ENCODE measurements around the gene SLC35B2.

SLC35B2 gene

DNA sequence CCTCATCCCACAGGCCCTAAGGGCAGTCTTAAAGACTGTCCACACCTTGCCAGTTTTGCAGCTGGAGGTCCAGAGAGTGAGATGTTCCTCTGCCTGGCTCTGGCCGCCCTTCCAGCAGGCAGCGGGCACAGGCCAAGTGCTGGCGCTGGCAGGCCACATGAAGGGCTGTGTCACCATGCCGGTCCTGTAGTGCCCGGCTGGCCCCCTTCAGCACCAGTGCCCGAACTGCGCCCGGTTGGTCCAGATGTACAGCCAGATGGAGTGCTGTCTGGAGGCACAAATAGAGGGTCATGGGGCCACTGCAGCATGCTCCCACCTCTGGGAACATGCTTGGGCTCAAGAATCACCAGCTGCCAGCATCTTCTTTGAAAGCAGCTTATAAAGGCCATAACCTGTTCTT, 4.3 kb upstream of the SLC35B2 start:
- no peak overlapping the region for H3K27ac ChIP-seq (ENCODE audit: low read depth, low read length)
- no peaks in the 10 kb centered on the region for H3K27me3 ChIP-seq (ENCODE audit: control insufficient read depth, insufficient read depth, low read length)
- H3K9ac ChIP-seq (ENCODE audit: low read length), result no peak overlapping the region
- peaks cover 17% of the 10 kb centered on the region for H3K4me1 ChIP-seq (ENCODE audit: control insufficient read depth, insufficient read depth, low read length)
- H3K4me3 ChIP-seq (ENCODE audit: low read length), result no peak overlapping the region
- H3K36me3 ChIP-seq (ENCODE audit: control insufficient read depth, insufficient read depth, low read length), result peaks cover 5% of the 10 kb centered on the region

DNA sequence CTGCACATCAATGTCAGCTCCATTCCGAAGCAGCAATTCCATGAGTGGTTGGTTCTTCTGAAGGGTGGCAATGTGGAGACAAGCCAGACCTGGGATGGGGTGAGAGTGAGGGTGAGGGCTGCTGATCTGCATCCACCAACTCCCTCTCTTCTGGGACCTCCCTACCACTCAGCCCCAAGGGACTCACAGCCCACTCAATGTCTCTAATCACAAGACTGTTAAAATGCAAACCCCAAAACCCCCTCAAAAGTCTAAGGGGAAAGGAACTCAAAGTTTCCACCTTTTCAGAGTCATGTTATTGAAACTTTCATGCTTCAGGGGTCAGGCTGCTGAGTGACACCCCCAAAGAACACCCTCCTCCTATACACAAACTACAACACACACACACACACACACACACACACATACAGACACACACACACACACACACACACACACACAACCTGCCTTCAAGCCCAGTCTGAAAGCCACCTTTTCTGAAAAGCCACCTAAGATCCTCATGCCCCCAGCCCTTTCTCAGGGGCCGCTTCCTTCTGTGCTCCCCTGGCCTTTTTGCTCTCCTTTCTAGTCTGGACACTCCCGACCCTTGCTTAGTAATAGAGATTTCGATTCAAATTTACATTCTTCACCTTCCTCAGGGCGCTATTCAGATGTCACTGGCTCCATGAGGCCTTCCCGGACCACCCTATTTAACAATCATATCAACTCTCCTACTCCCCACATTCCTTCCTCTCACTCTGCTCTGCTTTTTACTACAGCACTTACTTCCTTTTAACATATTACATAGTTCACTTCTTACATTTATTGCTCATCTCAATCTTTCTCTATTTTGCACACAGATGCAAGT, 3.3 kb upstream of the SLC35B2 start:
- Histone ChIP-seq H3K4me1 (ENCODE audit: control insufficient read depth, insufficient read depth, low read length) (peaks cover 21% of the 10 kb centered on the region), H3K9ac (ENCODE audit: low read length) (no peak overlapping the region), H3K36me3 (ENCODE audit: control insufficient read depth, insufficient read depth, low read length) (peaks cover 5% of the 10 kb centered on the region), H3K27ac (ENCODE audit: low read depth, low read length) (no peak overlapping the region), H3K27me3 (ENCODE audit: control insufficient read depth, insufficient read depth, low read length) (no peaks in the 10 kb centered on the region), H3K4me3 (ENCODE audit: low read length) (no peak overlapping the region)

DNA sequence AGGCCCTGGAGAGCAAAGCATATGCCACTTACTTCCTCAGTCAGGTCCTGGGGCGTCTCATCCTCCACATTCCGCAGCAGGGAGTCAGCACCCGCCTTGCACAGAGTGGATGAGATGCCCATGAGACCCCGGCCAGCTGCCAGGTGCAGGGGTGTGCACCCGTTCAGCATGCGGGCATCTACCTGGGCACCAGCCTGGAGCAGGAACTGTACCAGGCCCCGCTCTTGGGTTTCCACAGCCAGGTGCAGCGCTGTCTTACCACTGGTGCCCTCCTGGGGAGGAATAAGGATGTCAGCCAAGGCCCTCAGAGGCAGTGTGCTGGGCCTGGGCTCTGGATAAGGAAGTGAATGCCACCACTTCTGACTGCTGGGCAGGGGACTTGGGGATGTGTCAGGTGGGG, 2.7 kb upstream of the SLC35B2 start:
- H3K27me3 ChIP-seq (ENCODE audit: control insufficient read depth, insufficient read depth, low read length), result no peaks in the 10 kb centered on the region
- H3K36me3 ChIP-seq (ENCODE audit: control insufficient read depth, insufficient read depth, low read length), result peaks cover 9% of the 10 kb centered on the region
- H3K4me3 ChIP-seq (ENCODE audit: low read length), result no peak overlapping the region
- peaks cover 21% of the 10 kb centered on the region for H3K4me1 ChIP-seq (ENCODE audit: control insufficient read depth, insufficient read depth, low read length)
- no peak overlapping the region for H3K27ac ChIP-seq (ENCODE audit: low read depth, low read length)
- no peak overlapping the region for H3K9ac ChIP-seq (ENCODE audit: low read length)

DNA sequence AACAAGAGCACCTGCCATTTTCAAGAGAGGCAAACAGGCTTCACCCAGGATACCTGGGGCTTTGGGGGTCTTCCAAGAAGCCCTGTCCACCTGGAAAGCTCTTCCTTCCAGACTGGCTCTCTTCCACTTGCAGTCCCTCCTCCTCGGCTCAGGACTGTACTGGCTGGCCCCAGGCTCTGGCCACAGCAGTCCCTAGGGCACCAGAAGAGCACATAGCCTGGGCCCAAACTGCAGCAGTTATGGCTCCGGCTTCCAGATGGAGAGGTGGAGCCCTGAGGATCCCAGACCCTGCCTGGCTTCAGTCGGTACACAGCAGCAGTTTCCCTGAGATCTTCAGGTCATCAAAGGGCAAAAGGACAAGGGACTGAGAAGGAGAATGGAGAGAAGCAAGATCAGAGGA, 1.6 kb upstream of the SLC35B2 start:
- H3K9ac ChIP-seq (ENCODE audit: low read length), result no peak overlapping the region
- no peak overlapping the region for H3K4me3 ChIP-seq (ENCODE audit: low read length)
- peaks cover 20% of the 10 kb centered on the region for H3K36me3 ChIP-seq (ENCODE audit: control insufficient read depth, insufficient read depth, low read length)
- H3K4me1 ChIP-seq (ENCODE audit: control insufficient read depth, insufficient read depth, low read length), result peaks cover 12% of the 10 kb centered on the region
- no peaks in the 10 kb centered on the region for H3K27me3 ChIP-seq (ENCODE audit: control insufficient read depth, insufficient read depth, low read length)
- H3K27ac ChIP-seq (ENCODE audit: low read depth, low read length), result no peak overlapping the region

DNA sequence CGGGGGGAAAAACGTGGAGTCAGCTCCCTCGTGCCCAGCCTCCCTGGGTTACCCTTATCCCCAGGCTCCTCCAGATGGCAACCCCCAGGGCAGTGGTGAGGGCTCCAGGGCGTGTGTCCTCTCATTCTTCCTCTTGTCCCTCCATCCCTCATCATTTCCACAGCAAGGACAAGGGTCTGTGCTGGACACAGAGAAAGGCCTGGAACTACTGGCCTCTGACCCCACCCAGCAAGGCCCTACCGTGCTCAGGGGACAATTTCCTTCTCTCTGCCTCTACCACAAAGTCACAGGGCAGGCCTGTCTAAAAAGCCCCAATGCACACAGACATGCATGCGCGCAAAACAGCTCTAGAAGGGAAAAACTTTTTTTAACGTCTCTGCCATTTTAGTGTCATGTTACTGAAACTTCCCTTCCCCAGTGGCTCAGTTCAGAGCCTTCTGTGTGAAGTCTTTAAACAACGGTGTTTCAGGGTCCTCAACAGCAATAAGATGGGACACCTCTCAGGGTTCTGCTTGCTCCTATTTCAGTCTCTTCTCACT, 1.1 kb upstream of the SLC35B2 start:
- Histone ChIP-seq H3K27me3 (ENCODE audit: control insufficient read depth, insufficient read depth, low read length) (no peaks in the 10 kb centered on the region), H3K36me3 (ENCODE audit: control insufficient read depth, insufficient read depth, low read length) (peaks cover 25% of the 10 kb centered on the region), H3K4me1 (ENCODE audit: control insufficient read depth, insufficient read depth, low read length) (peaks cover 7% of the 10 kb centered on the region), H3K27ac (ENCODE audit: low read depth, low read length) (no peak overlapping the region), H3K4me3 (ENCODE audit: low read length) (no peak overlapping the region), H3K9ac (ENCODE audit: low read length) (no peak overlapping the region)

DNA sequence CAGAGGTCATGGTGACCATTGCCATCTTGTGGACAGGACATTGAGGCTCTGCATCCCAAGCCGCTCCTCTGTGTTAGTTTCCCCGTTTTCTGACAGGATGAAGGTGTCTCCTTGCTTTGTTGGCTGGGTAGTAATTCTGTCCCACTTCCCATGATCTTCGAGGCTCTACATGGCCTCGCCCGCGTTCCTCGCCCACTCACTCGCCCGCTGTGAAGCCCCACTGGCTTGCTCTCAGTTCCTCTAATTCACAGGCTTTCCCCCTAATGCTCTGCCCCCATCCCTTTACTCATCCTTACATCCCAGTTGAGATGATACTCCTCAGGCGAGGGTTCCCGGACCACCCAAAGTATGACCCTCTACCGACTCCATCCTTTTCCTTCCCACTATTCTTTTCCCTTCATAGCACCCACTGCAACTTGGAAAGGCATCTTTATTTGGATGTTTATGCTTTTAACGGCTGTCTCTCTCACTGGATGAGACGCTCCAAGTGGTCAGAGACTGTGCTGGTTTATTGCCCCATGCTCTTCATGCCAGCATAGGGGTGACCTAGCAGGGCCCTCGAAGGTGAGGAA, 511 bp upstream of the SLC35B2 start:
- H3K4me3 ChIP-seq (ENCODE audit: low read length), result peak overlapping the region; percentile 73
- H3K36me3 ChIP-seq (ENCODE audit: control insufficient read depth, insufficient read depth, low read length), result peaks cover 30% of the 10 kb centered on the region
- H3K27me3 ChIP-seq (ENCODE audit: control insufficient read depth, insufficient read depth, low read length), result no peaks in the 10 kb centered on the region
- H3K9ac ChIP-seq (ENCODE audit: low read length), result peak overlapping the region; percentile 69
- H3K27ac ChIP-seq (ENCODE audit: low read depth, low read length), result peak overlapping the region; percentile 67
- H3K4me1 ChIP-seq (ENCODE audit: control insufficient read depth, insufficient read depth, low read length), result peaks cover 6% of the 10 kb centered on the region

DNA sequence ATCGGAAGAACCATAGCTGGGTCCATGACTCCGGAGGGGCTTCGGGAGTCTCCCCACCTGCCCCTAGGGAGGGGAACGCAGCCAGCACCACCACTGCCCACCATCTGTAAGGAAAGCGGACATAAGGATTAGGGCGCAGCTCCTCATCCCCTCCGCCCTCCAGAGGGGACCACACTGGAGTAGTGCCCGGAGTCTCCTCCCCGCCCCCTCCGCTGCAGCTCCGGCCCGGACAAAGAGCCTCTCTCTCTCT, 628 bp downstream of the SLC35B2 start:
- Histone ChIP-seq H3K27me3 (ENCODE audit: control insufficient read depth, insufficient read depth, low read length) (no peaks in the 10 kb centered on the region), H3K4me1 (ENCODE audit: control insufficient read depth, insufficient read depth, low read length) (peaks cover 6% of the 10 kb centered on the region), H3K4me3 (ENCODE audit: low read length) (peak overlapping the region; percentile 80), H3K9ac (ENCODE audit: low read length) (peak overlapping the region; percentile 49), H3K27ac (ENCODE audit: low read depth, low read length) (peak overlapping the region; percentile 75), H3K36me3 (ENCODE audit: control insufficient read depth, insufficient read depth, low read length) (peaks cover 38% of the 10 kb centered on the region)

DNA sequence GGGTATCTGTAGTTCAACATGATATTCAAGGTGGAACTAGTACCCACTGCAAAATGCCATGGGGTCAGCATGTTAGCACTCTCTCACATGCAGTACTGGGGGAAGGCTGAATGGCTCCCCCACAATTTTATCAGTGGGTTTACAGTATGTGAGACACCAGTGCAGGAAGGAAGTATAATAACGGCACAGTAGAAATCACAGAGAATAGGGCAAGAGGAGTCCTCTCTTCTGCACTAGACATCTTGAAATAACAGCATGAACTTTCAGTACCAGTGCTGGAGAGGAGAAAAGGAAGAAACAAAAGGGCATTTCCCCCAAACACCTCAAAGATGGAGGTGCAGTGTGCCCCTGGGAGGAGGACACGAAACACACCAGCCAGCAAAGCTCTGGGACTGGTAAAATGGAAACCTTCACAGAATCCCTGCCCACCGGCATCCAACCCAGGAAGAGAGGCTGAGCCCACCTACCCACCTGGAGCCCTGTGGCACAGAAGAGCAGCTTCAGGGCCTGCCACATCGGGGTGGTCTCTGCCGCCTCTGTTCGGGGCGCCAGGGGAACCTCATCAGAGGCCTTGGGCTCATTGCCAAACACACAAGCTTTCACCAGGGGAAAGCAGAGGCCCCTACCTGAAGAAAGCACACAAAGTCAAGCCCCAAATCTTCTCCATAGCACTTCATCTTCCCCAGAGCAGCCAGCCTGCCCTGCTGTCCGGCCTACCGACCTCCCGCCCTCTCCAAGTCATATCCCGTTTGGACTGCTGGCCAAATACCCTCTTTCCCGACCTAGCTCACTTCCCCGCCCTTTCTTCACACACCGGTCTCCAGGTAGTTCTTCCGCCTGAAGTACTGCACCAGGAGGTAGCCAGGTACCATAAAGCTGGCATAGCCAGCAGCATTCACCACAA, 1.2 kb downstream of the SLC35B2 start:
- H3K4me3 ChIP-seq (ENCODE audit: low read length), result peak overlapping the region; percentile 80
- H3K9ac ChIP-seq (ENCODE audit: low read length), result no peak overlapping the region
- peaks cover 6% of the 10 kb centered on the region for H3K4me1 ChIP-seq (ENCODE audit: control insufficient read depth, insufficient read depth, low read length)
- H3K36me3 ChIP-seq (ENCODE audit: control insufficient read depth, insufficient read depth, low read length), result peaks cover 43% of the 10 kb centered on the region
- no peak overlapping the region for H3K27ac ChIP-seq (ENCODE audit: low read depth, low read length)
- no peaks in the 10 kb centered on the region for H3K27me3 ChIP-seq (ENCODE audit: control insufficient read depth, insufficient read depth, low read length)

DNA sequence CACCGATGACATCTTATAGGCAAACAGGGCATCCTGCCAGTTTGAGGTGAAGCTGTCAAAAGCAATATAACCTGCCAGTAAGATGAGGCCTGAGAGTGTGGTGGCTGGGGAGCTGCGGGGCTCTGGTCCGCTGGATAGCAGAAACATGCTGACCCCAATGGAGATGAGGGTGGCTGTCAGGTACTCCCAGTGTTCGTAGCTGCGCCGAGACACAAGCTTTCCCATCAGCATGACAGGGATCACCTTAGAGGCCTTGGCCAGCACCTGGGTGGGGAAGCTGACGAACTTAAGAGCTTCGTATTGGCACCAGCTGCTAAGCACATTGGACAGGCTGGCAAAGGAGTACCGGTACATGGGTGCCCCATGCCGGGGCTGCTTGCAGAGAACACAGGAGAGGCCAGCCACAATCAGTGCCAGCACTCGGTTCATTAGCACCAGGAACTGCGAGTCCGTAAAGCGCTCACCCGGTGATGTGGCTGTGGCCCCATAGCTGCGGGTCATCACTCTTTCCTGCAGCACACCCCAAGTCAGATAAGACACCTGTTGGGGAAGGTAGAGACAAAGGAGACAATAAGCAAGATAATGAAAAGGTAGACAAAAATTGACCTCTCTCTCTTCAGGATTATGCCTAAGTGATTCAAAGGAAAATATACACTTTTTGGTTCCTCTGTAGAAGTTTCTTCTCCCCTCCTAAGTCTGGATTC, 2.1 kb downstream of the SLC35B2 start:
- Histone ChIP-seq H3K27ac (ENCODE audit: low read depth, low read length) (no peak overlapping the region), H3K4me3 (ENCODE audit: low read length) (no peak overlapping the region), H3K9ac (ENCODE audit: low read length) (no peak overlapping the region), H3K27me3 (ENCODE audit: control insufficient read depth, insufficient read depth, low read length) (no peaks in the 10 kb centered on the region), H3K36me3 (ENCODE audit: control insufficient read depth, insufficient read depth, low read length) (peaks cover 51% of the 10 kb centered on the region), H3K4me1 (ENCODE audit: control insufficient read depth, insufficient read depth, low read length) (peaks cover 6% of the 10 kb centered on the region)

DNA sequence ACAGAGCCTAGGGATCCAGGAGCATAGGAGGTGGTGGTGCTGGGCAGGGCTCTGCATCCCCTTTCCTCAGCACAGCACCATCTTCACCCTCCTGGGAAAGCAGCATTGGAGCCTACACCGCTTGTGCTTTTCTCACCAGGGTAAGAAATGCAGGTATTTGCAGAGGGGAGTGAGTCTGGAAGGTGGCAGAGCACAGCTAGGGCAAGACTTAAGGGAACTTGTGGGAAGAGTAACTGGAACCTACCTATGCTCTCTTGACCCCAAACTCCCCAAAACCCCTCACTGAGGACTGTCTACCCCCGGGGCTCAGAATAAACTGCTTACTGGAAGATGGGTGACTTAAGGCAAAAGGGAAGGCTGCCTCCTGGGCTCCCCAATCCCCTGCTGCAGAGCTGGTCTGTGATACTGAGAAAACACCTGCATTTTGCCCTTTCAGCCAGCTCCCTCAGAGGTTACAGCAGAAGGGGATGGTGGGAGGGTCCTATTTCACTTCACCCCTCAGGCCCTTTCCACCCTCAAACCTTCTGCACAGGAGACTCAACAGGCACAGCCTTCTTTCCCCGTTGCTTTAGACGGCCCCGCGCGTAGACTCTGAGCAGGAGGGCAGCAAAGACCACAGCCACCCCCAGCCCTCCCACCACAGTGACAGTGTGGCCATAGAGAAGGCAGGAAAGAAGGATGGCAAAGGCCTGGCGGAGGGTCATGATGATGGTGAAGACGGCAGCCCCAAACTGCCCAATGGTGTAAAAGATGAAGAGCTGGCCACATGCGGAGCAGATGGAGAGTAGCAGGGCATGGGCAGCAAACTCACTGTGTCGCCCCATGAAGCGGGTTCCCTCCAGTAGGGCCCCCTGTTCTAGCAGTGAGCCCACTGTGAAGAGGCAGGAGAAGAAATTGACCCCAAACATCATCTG, 2.9 kb downstream of the SLC35B2 start:
- no peak overlapping the region for H3K9ac ChIP-seq (ENCODE audit: low read length)
- H3K27ac ChIP-seq (ENCODE audit: low read depth, low read length), result no peak overlapping the region
- peaks cover 6% of the 10 kb centered on the region for H3K4me1 ChIP-seq (ENCODE audit: control insufficient read depth, insufficient read depth, low read length)
- H3K4me3 ChIP-seq (ENCODE audit: low read length), result no peak overlapping the region
- H3K36me3 ChIP-seq (ENCODE audit: control insufficient read depth, insufficient read depth, low read length), result peaks cover 52% of the 10 kb centered on the region
- H3K27me3 ChIP-seq (ENCODE audit: control insufficient read depth, insufficient read depth, low read length), result no peaks in the 10 kb centered on the region

DNA sequence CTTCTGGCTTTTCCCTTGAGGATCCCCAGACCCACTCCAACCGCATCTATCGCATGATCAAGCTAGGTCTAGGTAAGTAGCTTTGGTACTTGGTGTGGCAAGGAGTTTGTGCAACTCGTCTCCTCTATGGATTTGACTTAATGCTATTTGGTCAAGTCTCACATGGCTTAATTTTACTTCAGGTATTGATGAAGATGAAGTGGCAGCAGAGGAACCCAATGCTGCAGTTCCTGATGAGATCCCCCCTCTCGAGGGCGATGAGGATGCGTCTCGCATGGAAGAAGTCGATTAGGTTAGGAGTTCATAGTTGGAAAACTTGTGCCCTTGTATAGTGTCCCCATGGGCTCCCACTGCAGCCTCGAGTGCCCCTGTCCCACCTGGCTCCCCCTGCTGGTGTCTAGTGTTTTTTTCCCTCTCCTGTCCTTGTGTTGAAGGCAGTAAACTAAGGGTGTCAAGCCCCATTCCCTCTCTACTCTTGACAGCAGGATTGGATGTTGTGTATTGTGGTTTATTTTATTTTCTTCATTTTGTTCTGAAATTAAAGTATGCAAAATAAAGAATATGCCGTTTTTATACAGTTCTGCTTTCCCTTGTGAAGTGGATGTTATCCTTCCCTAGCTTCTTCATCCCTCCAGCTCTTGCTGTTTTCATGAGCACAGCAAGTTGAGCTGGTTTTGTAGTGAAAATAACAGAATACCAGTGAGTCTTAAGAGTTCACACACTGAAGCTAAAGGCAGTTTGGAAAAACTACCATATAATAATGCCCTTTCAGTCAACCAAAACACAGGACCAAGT, 3.8 kb downstream of the SLC35B2 start:
- Histone ChIP-seq H3K4me3 (ENCODE audit: low read length) (no peak overlapping the region), H3K9ac (ENCODE audit: low read length) (no peak overlapping the region), H3K4me1 (ENCODE audit: control insufficient read depth, insufficient read depth, low read length) (peaks cover 11% of the 10 kb centered on the region), H3K36me3 (ENCODE audit: control insufficient read depth, insufficient read depth, low read length) (peaks cover 61% of the 10 kb centered on the region), H3K27ac (ENCODE audit: low read depth, low read length) (no peak overlapping the region), H3K27me3 (ENCODE audit: control insufficient read depth, insufficient read depth, low read length) (no peaks in the 10 kb centered on the region)
